Measurements from ENCODE around the gene CLEC17A. TPM values are rescaled to one million over a fixed set of nuclear protein-coding genes. Genes with fewer than 3 reads are reported as not detected.

CLEC17A gene
- polyA plus RNA-seq, 4 donors, result 0.24 to 0.55 TPM; not detected in 2

GRCh38 chr19:14661372-14661924, 78.6 kb downstream of the CLEC17A start:
- Histone ChIP-seq H3K9me3 (ENCODE audit: control insufficient read depth in 2 of 2, insufficient read depth in 1 of 2, low read depth in 1 of 2, low read length in 1 of 2) (no peaks in the 10 kb centered on the region), H3K27ac (ENCODE audit: low read depth in 1 of 3, low read length in 2 of 3) (no peak overlapping the region), H3K4me1 (ENCODE audit: control insufficient read depth in 3 of 3, insufficient read depth in 2 of 3, low read depth in 1 of 3, low read length in 2 of 3) (no peaks in the 10 kb centered on the region), H3K4me3 (ENCODE audit: low read depth in 1 of 3, low read length in 3 of 3) (no peak overlapping the region), H3K36me3 (ENCODE audit: control insufficient read depth in 3 of 3, insufficient read depth in 2 of 3, low read depth in 1 of 3, low read length in 3 of 3) (no peaks in the 10 kb centered on the region), H3K27me3 (ENCODE audit: control insufficient read depth in 3 of 3, insufficient read depth in 3 of 3, low read length in 3 of 3) (no peaks in the 10 kb centered on the region)
- no peak for FAIRE-seq
- WGBS, 3 donors, result 67 to 81% (median 71%) methylated on average over 12 of the region's 12 CpGs
- no peak for DNase-seq

Other genes starting within 250 kb of the CLEC17A start
- gene ADGRE5, start 201.6 kb upstream of the CLEC17A start, polyA plus RNA-seq, result 10 to 100 TPM; 13.6 to 61.9 (median 33.6) TPM
- 100 to 1,000 TPM in 3 of 4 donors, 10 to 100 TPM in 1; 61.9 to 139 (median 125) TPM for gene DDX39A, start 163.7 kb upstream of the CLEC17A start, polyA plus RNA-seq
- 10 to 100 TPM in 3 of 4 donors, 1 to 10 TPM in 1; 8.9 to 65.3 (median 31.4) TPM for gene PKN1, start 149.8 kb upstream of the CLEC17A start, polyA plus RNA-seq
- gene PTGER1, start 107.7 kb upstream of the CLEC17A start, polyA plus RNA-seq, result under 1 TPM in 2 of 4 donors, not detected in 2; 0.37 to 0.64 TPM
- 10 to 100 TPM; 43.1 to 91.2 (median 65.2) TPM for gene GIPC1, start 87.0 kb upstream of the CLEC17A start, polyA plus RNA-seq
- gene DNAJB1, start 64.7 kb upstream of the CLEC17A start, polyA plus RNA-seq, result 10 to 100 TPM; 39.4 to 87.7 (median 44.2) TPM
- 100 to 1,000 TPM; 147 to 287 (median 200) TPM for gene TECR, start 53.5 kb upstream of the CLEC17A start, polyA plus RNA-seq
- gene NDUFB7, start 11.0 kb upstream of the CLEC17A start, polyA plus RNA-seq, result 100 to 1,000 TPM; 127 to 818 (median 624) TPM
- gene ADGRE3, start 91.8 kb downstream of the CLEC17A start, polyA plus RNA-seq, result under 1 TPM in 3 of 4 donors, not detected in 1; 0.03 to 0.77 (median 0.54) TPM
- gene ZNF333, start 107.0 kb downstream of the CLEC17A start, polyA plus RNA-seq, result 10 to 100 TPM in 1 of 4 donors, 1 to 10 TPM in 3; 2.7 to 10.3 (median 4.5) TPM
- 1 to 10 TPM in 1 of 4 donors, under 1 TPM in 3; 0.22 to 1.2 (median 0.58) TPM for gene ADGRE2, start 195.5 kb downstream of the CLEC17A start, polyA plus RNA-seq

All from small intestine (tissue), 7 donors.